ENCODE results near the gene FSTL3.

The FSTL3 gene

GRCh38 chr19:645912-646778, 30.0 kb upstream of the FSTL3 start:
- DNase-seq (ENCODE audit: low read depth in 3 of 3) = no peak

- DNase-seq (ENCODE audit: low read depth in 3 of 3) = no peak
Observed at GRCh38 chr19:646779-647565, 29.2 kb upstream of the FSTL3 start.

- no peak for DNase-seq (ENCODE audit: low read depth in 3 of 3)
Observed at GRCh38 chr19:647566-648284, 28.5 kb upstream of the FSTL3 start.

GRCh38 chr19:648305-648704, 27.9 kb upstream of the FSTL3 start:
- no peak for DNase-seq (ENCODE audit: low read depth in 3 of 3)

GRCh38 chr19:648904-649801, 27.0 kb upstream of the FSTL3 start:
- no peak for DNase-seq (ENCODE audit: low read depth in 3 of 3)

GRCh38 chr19:650121-650520, 26.1 kb upstream of the FSTL3 start:
- no peak for DNase-seq (ENCODE audit: low read depth in 3 of 3)

GRCh38 chr19:651114-651818, 24.9 kb upstream of the FSTL3 start:
- DNase-seq (ENCODE audit: low read depth in 3 of 3) = no peak

DNA sequence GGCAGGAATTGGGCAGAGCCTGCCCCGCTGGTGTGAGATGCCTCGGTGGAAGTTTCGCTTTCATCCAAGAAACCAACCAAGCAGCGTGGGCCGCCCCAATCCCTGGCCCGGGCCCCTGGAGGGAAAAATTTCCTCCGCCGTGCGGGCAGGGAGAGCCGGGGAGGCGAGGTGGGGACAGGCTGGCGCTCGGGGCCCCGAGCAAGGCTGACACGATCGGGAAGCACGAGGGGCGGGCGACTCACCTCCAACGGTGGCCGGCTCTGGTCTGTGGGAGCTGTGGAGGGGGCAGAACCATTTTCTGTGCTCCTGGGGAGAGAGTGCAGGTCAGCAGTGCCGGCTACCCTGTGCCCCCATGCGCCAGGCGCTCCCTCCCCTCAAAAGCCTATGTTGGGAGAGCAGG, 24.2 kb upstream of the FSTL3 start:
- no peak for DNase-seq (ENCODE audit: low read depth in 3 of 3)

- DNase-seq (ENCODE audit: low read depth in 3 of 3) = no peak
Observed at GRCh38 chr19:652467-653389, 23.5 kb upstream of the FSTL3 start.

DNA sequence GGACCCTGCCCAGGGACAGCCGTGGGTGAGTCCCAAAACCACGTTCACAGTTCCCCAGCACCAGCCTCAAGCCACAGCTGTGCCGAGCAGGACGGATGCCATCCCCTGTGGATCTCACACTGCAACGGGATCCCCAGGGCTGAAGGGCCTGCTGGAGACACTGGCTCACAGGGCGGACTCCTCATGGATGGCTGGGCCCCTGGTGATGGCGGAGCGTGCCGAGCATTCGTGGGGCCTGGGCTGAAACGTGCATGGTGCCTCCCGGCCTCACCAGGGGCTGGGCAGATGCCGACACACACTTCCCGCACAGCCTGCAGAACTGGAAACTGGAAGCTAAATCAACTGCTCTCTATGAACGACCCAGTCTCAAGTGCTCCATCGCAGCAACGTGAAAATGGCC, 22.8 kb upstream of the FSTL3 start:
- DNase-seq (ENCODE audit: low read depth in 3 of 3) = no peak

DNA sequence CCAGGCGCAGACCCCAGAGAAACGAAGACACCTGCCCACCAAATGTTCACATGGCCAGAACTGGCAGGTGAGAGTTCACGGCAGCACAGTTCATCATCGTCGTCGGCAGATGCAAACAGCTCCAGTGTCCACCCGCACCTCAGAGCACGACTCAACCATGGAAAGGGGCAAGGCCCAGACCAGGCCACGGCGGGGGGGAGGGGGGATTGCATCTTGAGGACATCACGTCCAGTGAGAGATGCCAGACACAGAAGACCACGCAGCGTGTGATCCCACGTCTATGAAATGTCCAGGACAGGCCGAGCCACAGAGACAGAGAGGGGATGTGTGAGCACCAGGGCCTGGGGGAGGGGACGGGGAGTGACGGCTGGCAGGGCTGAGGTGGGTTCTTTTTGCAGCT, 20.5 kb upstream of the FSTL3 start:
- DNase-seq (ENCODE audit: low read depth in 3 of 3) = no peak

DNA sequence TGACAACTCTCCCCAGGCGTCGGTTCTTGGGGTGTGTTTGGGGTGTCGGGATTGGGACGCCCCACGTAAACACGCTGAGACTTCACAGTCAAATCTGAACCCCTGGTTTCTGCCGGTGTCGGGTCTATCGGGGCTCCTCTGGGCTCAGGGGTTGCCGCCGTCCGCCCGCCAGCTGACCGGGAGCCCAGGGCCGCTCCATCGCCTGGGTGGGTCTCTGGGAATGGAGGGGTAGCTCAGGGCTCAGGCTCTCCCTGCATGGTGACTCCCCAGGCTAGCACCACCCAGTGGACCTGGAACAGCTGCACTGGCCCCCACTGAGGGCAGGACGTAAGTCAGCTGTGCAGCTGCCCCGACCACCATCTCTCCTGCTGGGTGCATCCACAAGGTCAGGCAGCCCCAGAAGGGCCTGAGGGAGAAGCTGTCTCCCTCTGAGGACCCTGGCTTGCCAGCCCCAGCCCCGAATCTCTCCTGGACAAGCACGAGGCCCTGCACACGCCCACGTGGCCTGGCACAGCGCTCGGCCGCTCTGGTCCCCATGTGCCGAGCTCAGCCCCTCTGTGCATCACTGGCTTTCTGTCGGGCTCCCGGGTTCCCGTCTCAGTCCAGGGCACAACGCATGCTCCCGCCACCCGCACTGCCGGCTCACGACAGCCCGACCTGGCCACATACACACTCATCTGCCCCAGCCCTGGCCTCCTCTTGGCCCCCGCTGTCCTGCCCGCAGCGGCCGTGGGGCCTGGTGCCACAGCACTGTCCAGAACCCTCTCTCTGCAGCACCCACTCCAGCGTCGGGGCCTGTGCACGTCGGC, 19.2 kb upstream of the FSTL3 start:
- DNase-seq (ENCODE audit: low read depth in 3 of 3) = no peak

DNA sequence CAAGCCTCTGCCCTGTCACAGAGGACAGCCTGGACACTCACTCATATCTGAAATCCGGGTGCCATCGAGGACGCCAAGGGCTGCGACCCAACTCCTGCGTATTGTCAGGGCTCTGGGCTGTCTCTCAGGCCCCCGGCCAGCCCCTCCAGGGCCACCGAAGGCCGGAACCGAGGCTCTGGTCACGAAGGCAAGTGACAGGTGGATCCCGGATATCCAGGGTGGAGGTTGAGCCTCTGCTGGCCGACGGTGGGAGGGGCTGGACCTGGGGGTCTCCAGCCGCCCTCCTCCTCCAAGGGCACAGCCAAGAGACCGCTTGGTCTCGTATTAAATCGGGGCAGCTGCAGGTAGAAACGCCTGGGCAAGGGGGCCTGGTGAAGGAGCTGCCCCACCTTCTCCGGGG, 18.6 kb upstream of the FSTL3 start:
- no peak for DNase-seq (ENCODE audit: low read depth in 3 of 3)

DNA sequence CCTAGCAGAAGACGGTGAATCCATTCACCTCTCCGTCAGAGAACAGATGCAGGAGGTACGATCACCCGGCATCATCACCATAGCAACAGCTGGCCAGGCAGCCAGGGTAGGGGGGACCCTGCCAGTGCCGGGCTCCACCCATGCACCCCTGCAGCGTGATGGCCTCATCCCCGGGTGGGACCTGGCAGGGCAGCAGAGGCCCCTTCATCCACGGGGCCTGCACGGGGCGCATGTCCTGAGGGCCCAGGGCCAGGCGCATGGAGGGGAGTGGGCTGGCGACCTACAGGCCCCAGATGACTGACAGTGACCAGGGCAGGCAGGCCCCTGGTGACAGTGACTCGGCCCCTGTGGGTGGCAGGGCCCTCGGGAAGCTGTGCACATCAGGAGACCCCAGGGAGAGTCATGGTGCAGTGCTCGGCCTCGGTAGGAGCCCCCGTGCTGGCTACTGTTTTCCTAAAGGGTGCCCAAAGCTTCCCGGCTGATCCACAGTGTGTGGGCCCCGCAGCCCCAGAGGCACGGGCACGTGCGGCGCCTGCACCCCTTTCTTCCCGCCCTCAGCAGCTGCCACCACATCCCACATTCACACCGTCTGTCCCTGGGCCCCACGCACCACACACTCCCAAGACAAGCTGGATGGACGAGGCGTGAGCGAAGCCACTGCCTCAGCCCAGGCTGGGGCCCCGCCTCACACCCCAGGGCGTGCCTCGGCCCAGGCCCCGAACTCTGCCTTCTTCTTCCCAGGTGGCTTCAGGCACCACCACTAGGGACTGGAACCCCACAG, 17.9 kb upstream of the FSTL3 start:
- DNase-seq (ENCODE audit: low read depth in 3 of 3) = no peak

DNA sequence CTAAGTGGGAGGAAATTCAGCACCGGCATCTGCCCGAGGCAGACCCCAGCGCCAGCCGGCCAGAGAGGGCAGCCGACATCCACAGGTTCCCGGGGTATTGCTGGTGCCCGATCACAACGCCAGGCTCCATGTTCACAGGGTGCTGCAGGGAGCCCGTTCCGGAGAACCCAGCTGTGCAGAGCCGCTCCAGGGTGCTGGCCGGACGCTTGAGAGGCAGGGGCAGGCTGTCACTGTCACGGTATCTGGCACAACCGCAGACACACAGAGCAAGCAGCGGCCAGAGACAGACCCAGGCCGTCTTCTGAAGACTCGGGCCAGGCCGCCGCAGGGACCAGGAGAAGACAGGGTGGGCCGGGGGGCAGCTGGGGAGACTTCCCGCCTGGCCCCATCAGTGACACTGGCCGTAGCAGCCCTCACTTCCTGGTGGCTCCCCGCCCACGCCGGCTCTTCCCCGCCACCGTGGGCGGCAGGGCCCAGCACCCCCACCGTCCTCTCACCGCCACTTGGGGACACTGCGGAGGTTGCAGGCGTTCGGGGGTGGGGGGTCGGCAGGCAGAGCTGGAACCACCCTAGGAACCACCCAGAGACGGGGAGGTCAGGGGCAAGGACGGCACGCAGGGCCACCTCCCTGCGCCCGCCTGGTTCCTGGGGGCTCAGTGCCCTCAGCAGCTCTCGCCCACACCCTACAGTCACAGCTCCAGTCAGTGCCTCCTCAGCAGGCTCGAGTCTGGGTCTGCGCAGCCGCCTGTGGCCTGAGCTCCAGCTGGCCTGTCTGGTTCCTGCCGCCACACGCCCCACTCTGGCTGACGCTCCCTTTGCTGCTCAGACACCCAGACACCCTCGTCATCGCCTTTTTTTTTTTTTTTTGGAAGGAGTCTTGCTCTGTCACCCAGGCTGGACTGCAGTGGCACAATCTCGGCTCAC, 17.0 kb upstream of the FSTL3 start:
- DNase-seq (ENCODE audit: low read depth in 3 of 3) = no peak

- no peak for DNase-seq (ENCODE audit: low read depth in 3 of 3)
Observed at GRCh38 chr19:660793-661426, 15.3 kb upstream of the FSTL3 start.

Data from stimulated activated CD4-positive, alpha-beta T cell treated with anti-CD3 and anti-CD28 coated beads, TNF-alpha, amount 100 ng/mL, for 4 hours (primary cell).